NB4 (cell line): Measurements from ENCODE around the gene SDF2.

Source experiments
- DNase-seq: peaks from one replicate; pipeline ENCODE4 v3.0.0; 2010; ENCODE audit warnings: low read depth
- H3K4me3 ChIP-seq: one replicate; pipeline ENCODE4 v1.5.1; 2011; ENCODE audit warnings: mild to moderate bottlenecking, low read depth, low read length, moderate library complexity
- CTCF ChIP-seq: IDR thresholded peaks from one replicate; pipeline ENCODE4 v1.5.1; 2012; ENCODE audit warnings: low read depth, low read length
- MAX ChIP-seq: IDR thresholded peaks from 2 replicates; pipeline ENCODE4 v1.6.1; 2011; ENCODE audit warnings: low read depth, low read length
- MYC ChIP-seq: IDR thresholded peaks from 2 replicates; pipeline ENCODE4 v1.6.1; 2011; ENCODE audit warnings: low read depth, low read length
- POLR2A ChIP-seq: IDR thresholded peaks from 2 replicates; pipeline ENCODE4 v1.6.1; 2011; ENCODE audit warnings: mild to moderate bottlenecking; ENCODE audit not compliant: insufficient read length; ENCODE audit errors: extremely low read depth

SDF2 gene

GRCh38 chr17:28705074-28705659, 43.5 kb upstream of the SDF2 start:
- no peak for TF ChIP-seq MAX
- TF ChIP-seq MYC, result no peak
- TF ChIP-seq CTCF, result no peak
- TF ChIP-seq POLR2A, result no peak
- no peak for DNase-seq
- H3K4me3 ChIP-seq, result no peak overlapping the region

GRCh38 chr17:28704219-28704858, 42.6 kb upstream of the SDF2 start:
- DNase-seq, result no peak
- no peak for TF ChIP-seq CTCF
- no peak overlapping the region for H3K4me3 ChIP-seq

- DNase-seq, result no peak
- TF ChIP-seq CTCF (no peak), MAX (no peak), POLR2A (no peak), MYC (no peak)
- H3K4me3 ChIP-seq, result no peak overlapping the region
These were observed 42.0 kb upstream of the SDF2 start for GRCh38 chr17:28703552-28704218.

- TF ChIP-seq POLR2A (no peak), MYC (no peak), MAX (no peak), CTCF (no peak)
- H3K4me3 ChIP-seq, result no peak overlapping the region
- no peak for DNase-seq
These were observed 41.0 kb upstream of the SDF2 start for GRCh38 chr17:28702752-28703150.

- H3K4me3 ChIP-seq, result no peak overlapping the region
- TF ChIP-seq CTCF, result no peak
- TF ChIP-seq MAX, result no peak
- no peak for TF ChIP-seq POLR2A
- no peak for TF ChIP-seq MYC
- no peak for DNase-seq
These were observed 40.5 kb upstream of the SDF2 start for GRCh38 chr17:28702026-28702751.
